HG03060 (cell line): ENCODE data around the gene RPS3.

Experiments
- ATAC-seq: cut with Tn5 transposase; IDR thresholded peaks from one replicate; pipeline ENCODE4 v1.9.1; 2021; ENCODE audit warnings: low read depth, moderate number of reproducible peaks; ENCODE audit not compliant: unreplicated experiment

Gene RPS3

GRCh38 chr11:75453916-75454655 lies 54.8 kb downstream of the RPS3 start:
- no peak for ATAC-seq

GRCh38 chr11:75454987-75455386 lies 55.7 kb downstream of the RPS3 start:
- no peak for ATAC-seq
